Liver (tissue), 9 donors: Measurements from ENCODE around the gene NKD2. TPM values are rescaled to one million over a fixed set of nuclear protein-coding genes. Genes with fewer than 3 reads are reported as not detected.

Experiments
- DNase-seq: peaks from one replicate; pipeline ENCODE4 v3.0.0-alpha.2; 2017; ENCODE audit warnings: low spot score
- H3K27ac ChIP-seq, 2 donors: one replicate each; pipeline ENCODE4 v1.7.0; 2013; ENCODE audit warnings: inconsistent platforms in 2 of 2, low read length in 2 of 2, control low read depth in 1 of 2, low read depth in 1 of 2, mild to moderate bottlenecking in 1 of 2
- H3K27me3 ChIP-seq, 4 donors: one replicate each; pipeline versions ENCODE4 v1.6.1 to v1.7.0; 2013; ENCODE audit warnings: low read length in 3 of 4, inconsistent platforms in 1 of 4, mild to moderate bottlenecking in 1 of 4, moderate library complexity in 1 of 4; ENCODE audit not compliant: control insufficient read depth in 4 of 4, insufficient read depth in 4 of 4
- H3K36me3 ChIP-seq, 4 donors: one replicate each; pipeline versions ENCODE4 v1.6.1 to v1.7.0; 2013; ENCODE audit warnings: low read length in 3 of 4, mild to moderate bottlenecking in 3 of 4, low read depth in 1 of 4, moderate library complexity in 1 of 4; ENCODE audit not compliant: control insufficient read depth in 4 of 4, insufficient read depth in 3 of 4
- H3K4me1 ChIP-seq, 4 donors: one replicate each; pipeline versions ENCODE4 v1.6.1 to v1.7.0; 2013; ENCODE audit warnings: low read length in 3 of 4, mild to moderate bottlenecking in 3 of 4, moderate library complexity in 1 of 4; ENCODE audit not compliant: control insufficient read depth in 4 of 4, insufficient read depth in 4 of 4
- H3K4me3 ChIP-seq, 3 donors: one replicate each; pipeline versions ENCODE4 v1.6.1 to v1.7.0; 2013; ENCODE audit warnings: low read length in 3 of 3, control low read depth in 1 of 3, low read depth in 1 of 3, mild to moderate bottlenecking in 1 of 3
- H3K9ac ChIP-seq, 2 donors: one replicate each; pipeline ENCODE4 v1.7.0; 2013; ENCODE audit warnings: low read length in 2 of 2, mild to moderate bottlenecking in 2 of 2, moderate library complexity in 2 of 2, control low read depth in 1 of 2, low read depth in 1 of 2
- H3K9me3 ChIP-seq, 4 donors: one replicate each; pipeline versions ENCODE4 v1.6.1 to v1.7.0; 2013; ENCODE audit warnings: low read length in 3 of 4; ENCODE audit not compliant: control insufficient read depth in 4 of 4
- EGR1 ChIP-seq, 2 donors: IDR thresholded peaks; 2 replicates each; pipeline ENCODE4 v1.6.1; 2016 to 2018; ENCODE audit warnings: antibody characterized with exemption in 2 of 2, low read depth in 2 of 2
- FOXA1 ChIP-seq: IDR thresholded peaks from 2 replicates; pipeline ENCODE4 v1.6.1; 2016; ENCODE audit warnings: antibody characterized with exemption
- FOXA2 ChIP-seq: IDR thresholded peaks from 2 replicates; pipeline ENCODE4 v1.6.1; 2016; ENCODE audit warnings: antibody characterized with exemption
- GABPA ChIP-seq, 2 donors: IDR thresholded peaks in 1 of 2; conservative IDR thresholded peaks in 1 of 2; 2 replicates each; pipeline ENCODE4 v1.6.1; 2016; ENCODE audit warnings: antibody characterized with exemption in 2 of 2, mild to moderate bottlenecking in 1 of 2, moderate library complexity in 1 of 2
- HNF4A ChIP-seq, 2 donors: conservative IDR thresholded peaks; 2 replicates each; pipeline ENCODE4 v1.6.1; 2016; ENCODE audit warnings: antibody characterized with exemption in 2 of 2, mild to moderate bottlenecking in 2 of 2
- HNF4G ChIP-seq: IDR thresholded peaks from 2 replicates; pipeline ENCODE4 v1.6.1; 2016; ENCODE audit warnings: antibody characterized with exemption
- JUND ChIP-seq, 2 donors: IDR thresholded peaks; 2 replicates each; pipeline ENCODE4 v1.6.1; 2016; ENCODE audit warnings: antibody characterized with exemption in 2 of 2
- NR2F2 ChIP-seq: IDR thresholded peaks from 2 replicates; pipeline ENCODE4 v1.6.1; 2016; ENCODE audit warnings: antibody characterized with exemption
- RAD21 ChIP-seq, 2 donors: IDR thresholded peaks; 2 replicates each; pipeline ENCODE4 v1.6.1; 2016; ENCODE audit warnings: antibody characterized with exemption in 2 of 2, mild to moderate bottlenecking in 2 of 2
- RXRA ChIP-seq, 2 donors: IDR thresholded peaks; 2 replicates each; pipeline ENCODE4 v1.6.1; 2017 to 2018; ENCODE audit warnings: antibody characterized with exemption in 2 of 2, mild to moderate bottlenecking in 1 of 2
- SP1 ChIP-seq: IDR thresholded peaks from 2 replicates; pipeline ENCODE4 v1.6.1; 2018; ENCODE audit warnings: antibody characterized with exemption, mild to moderate bottlenecking
- TAF1 ChIP-seq: conservative IDR thresholded peaks from 2 replicates; pipeline ENCODE4 v1.6.1; 2016; ENCODE audit warnings: antibody characterized with exemption, mild to moderate bottlenecking
- YY1 ChIP-seq: IDR thresholded peaks from 2 replicates; pipeline ENCODE4 v1.6.1; 2016; ENCODE audit warnings: antibody characterized with exemption, mild to moderate bottlenecking
- WGBS: extraction: QIAGEN DNeasy Blood & Tissue Kit; methylation state at CpG from one replicate; pipeline ENCODE4 v1.1.7; 2013; 5-methylcytosine and 5-hydroxymethylcytosine counted together
- polyA plus RNA-seq, 2 donors: library from polyadenylated mRNA; stranded (reverse) in 1 of 2; unstranded in 1 of 2; fragments of 200-250 nt in 1 of 2; fragments of >200 nt in 1 of 2; fragmentation: Nextera tagmentation in 1 of 2; extraction: Ambion mirVana in 1 of 2; gene quantifications; one replicate each; pipeline versions ENCODE4 v1.2.1 to v1.2.3, GENCODE V29; 2013 to 2015
- total RNA-seq, 2 donors: library from RNA; depleted of rRNA; stranded (reverse); fragments of >200 nt; gene quantifications; one replicate each; pipeline ENCODE4 v1.2.3, GENCODE V29; 2014
- TF ChIP-seq, protein P1 (sequence below): IDR thresholded peaks from 2 replicates; pipeline ENCODE4 v1.6.1; 2016; ENCODE audit warnings: antibody characterized with exemption
- TF ChIP-seq, protein P2 (sequence below): IDR thresholded peaks from 2 replicates; pipeline ENCODE4 v1.6.1; 2016; ENCODE audit warnings: antibody characterized with exemption
- TF ChIP-seq, protein P3 (sequence below): fragments of 150-350 bp; IDR thresholded peaks from 2 replicates; pipeline ENCODE4 v1.5.1; 2017; ENCODE audit warnings: improper control_type of control experiment, low read depth, low read length; ENCODE audit not compliant: missing input control
- TF ChIP-seq, protein P4 (sequence below): IDR thresholded peaks from 2 replicates; pipeline ENCODE4 v1.6.1; 2016; ENCODE audit warnings: antibody characterized with exemption
- TF ChIP-seq, protein P5 (sequence below): IDR thresholded peaks from 2 replicates; pipeline ENCODE4 v1.6.1; 2016; ENCODE audit warnings: antibody characterized with exemption, mild to moderate bottlenecking
- donor health status: healthy.
- donor health status: healthy.
- donor health status: healthy.
- donor health status: healthy.
- donor health status: healthy.

Gene NKD2
- total and polyA plus RNA-seq, 4 donors: 0.09 to 1.3 (median 0.42) TPM

DNA sequence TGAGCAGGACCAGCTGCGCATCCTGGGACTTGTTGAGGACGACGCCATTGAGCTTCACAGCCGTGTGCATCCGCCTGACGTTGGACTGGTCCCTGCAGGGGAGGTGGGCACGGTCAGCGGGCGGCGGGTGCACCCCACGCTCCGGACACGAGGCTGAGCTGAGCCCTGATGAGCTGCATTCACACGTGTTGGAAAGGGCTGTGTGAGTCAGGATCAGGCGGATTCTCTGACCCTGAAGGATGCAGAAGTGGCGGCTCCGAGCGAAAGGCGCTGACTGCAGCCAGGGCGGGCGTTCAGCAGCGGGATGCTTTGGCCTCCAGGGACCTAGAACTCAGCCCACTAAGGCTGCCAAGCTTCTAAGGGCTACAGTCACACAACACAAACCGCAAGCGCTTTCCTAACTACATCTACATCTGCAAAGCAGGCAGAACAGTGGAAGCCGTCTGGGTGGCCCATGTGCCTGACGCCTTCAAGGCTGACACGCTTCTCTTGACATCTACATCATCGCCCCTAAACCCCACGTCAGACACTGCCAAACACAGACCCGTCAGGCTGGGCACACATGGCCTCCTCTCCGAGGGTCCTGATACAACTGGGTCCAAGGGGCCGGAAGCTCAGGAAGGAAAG, 44.9 kb downstream of the NKD2 start:
- Histone ChIP-seq H3K4me1 (peaks cover 0 to 6% (median 0%) of the 10 kb centered on the region in 4 donors), H3K4me3 (no peak overlapping the region), H3K9ac (no peak overlapping the region), H3K36me3 (peaks cover 27 to 74% (median 31%) of the 10 kb centered on the region in 4 donors), H3K27me3 (no peaks in the 10 kb centered on the region), H3K9me3 (no peaks in the 10 kb centered on the region), H3K27ac (no peak overlapping the region)
- TF ChIP-seq FOXA2 (no peak), NR2F2 (no peak), FOXA1 (no peak), SP1 (no peak)
- DNase-seq: no peak
- 92% methylated on average over 32 of the region's 32 CpGs for WGBS

DNA sequence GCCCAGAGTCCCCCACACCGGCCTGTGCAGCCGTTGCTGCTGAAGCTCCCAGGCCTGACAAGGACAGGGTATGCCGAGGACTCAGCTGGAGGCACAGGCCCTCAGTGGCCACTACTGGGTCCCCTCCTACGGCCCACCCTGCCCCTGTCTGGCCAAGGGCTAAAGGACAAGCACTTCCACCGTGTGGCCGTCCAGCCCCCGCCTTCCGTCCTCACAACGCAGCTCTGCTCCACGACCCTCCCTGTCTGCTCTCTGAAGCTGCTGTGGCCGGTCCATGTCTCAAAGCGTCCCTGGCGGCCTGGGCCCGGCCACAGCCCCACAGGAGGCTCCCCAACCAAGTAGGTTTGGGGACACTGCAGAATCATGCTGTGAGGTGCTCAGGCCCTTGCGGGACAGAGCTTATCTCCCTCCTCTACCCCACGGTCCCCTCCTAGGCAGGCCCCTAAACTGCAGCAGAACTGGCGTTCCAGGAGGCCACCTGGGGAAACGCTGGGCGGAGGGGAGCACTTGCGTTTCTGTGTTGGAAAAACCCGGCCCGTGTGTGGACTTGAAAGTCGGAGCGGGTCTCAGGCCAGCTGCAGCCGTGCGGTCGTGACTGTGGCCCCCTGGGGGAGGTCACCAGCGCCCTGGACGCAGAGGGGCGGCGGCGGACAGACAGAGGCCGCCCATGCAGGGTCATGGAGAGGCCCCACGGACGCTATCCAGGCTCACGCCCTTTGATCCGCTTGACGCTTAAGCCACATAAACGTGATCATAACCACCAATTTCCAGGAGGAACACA, 45.6 kb downstream of the NKD2 start:
- Histone ChIP-seq H3K9me3 (no peaks in the 10 kb centered on the region), H3K27me3 (no peaks in the 10 kb centered on the region), H3K36me3 (peaks cover 27 to 81% (median 35%) of the 10 kb centered on the region in 4 donors), H3K27ac (no peak overlapping the region), H3K4me1 (peaks cover 0 to 12% (median 2%) of the 10 kb centered on the region in 4 donors), H3K4me3 (no peak overlapping the region), H3K9ac (no peak overlapping the region)
- DNase-seq: no peak
- TF ChIP-seq EGR1 (IDR thresholded peaks at IDR 0.05; ENCODE audit: low read depth in 2 of 2): no peak
- no peak for TF ChIP-seq NR2F2
- TF ChIP-seq RAD21 (IDR thresholded peaks at IDR 0.05): no peak
- TF ChIP-seq, protein P1, sequence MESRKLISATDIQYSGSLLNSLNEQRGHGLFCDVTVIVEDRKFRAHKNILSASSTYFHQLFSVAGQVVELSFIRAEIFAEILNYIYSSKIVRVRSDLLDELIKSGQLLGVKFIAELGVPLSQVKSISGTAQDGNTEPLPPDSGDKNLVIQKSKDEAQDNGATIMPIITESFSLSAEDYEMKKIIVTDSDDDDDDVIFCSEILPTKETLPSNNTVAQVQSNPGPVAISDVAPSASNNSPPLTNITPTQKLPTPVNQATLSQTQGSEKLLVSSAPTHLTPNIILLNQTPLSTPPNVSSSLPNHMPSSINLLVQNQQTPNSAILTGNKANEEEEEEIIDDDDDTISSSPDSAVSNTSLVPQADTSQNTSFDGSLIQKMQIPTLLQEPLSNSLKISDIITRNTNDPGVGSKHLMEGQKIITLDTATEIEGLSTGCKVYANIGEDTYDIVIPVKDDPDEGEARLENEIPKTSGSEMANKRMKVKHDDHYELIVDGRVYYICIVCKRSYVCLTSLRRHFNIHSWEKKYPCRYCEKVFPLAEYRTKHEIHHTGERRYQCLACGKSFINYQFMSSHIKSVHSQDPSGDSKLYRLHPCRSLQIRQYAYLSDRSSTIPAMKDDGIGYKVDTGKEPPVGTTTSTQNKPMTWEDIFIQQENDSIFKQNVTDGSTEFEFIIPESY: no peak
- TF ChIP-seq HNF4G: no peak
- no peak for TF ChIP-seq TAF1
- TF ChIP-seq HNF4A (conservative IDR thresholded peaks at IDR 0.05): no peak
- TF ChIP-seq FOXA1: no peak
- TF ChIP-seq, protein P2, sequence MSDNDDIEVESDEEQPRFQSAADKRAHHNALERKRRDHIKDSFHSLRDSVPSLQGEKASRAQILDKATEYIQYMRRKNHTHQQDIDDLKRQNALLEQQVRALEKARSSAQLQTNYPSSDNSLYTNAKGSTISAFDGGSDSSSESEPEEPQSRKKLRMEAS: no peak
- TF ChIP-seq, protein P3, sequence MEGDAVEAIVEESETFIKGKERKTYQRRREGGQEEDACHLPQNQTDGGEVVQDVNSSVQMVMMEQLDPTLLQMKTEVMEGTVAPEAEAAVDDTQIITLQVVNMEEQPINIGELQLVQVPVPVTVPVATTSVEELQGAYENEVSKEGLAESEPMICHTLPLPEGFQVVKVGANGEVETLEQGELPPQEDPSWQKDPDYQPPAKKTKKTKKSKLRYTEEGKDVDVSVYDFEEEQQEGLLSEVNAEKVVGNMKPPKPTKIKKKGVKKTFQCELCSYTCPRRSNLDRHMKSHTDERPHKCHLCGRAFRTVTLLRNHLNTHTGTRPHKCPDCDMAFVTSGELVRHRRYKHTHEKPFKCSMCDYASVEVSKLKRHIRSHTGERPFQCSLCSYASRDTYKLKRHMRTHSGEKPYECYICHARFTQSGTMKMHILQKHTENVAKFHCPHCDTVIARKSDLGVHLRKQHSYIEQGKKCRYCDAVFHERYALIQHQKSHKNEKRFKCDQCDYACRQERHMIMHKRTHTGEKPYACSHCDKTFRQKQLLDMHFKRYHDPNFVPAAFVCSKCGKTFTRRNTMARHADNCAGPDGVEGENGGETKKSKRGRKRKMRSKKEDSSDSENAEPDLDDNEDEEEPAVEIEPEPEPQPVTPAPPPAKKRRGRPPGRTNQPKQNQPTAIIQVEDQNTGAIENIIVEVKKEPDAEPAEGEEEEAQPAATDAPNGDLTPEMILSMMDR: no peak
- TF ChIP-seq, protein P4, sequence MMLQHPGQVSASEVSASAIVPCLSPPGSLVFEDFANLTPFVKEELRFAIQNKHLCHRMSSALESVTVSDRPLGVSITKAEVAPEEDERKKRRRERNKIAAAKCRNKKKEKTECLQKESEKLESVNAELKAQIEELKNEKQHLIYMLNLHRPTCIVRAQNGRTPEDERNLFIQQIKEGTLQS: no peak
- TF ChIP-seq RXRA (IDR thresholded peaks at IDR 0.05): no peak
- TF ChIP-seq FOXA2: no peak
- TF ChIP-seq JUND (IDR thresholded peaks at IDR 0.05): no peak
- no peak for TF ChIP-seq GABPA (IDR thresholded peaks at IDR 0.05 in 1 of 2, conservative IDR thresholded peaks at IDR 0.05 in 1 of 2)
- TF ChIP-seq, protein P5, sequence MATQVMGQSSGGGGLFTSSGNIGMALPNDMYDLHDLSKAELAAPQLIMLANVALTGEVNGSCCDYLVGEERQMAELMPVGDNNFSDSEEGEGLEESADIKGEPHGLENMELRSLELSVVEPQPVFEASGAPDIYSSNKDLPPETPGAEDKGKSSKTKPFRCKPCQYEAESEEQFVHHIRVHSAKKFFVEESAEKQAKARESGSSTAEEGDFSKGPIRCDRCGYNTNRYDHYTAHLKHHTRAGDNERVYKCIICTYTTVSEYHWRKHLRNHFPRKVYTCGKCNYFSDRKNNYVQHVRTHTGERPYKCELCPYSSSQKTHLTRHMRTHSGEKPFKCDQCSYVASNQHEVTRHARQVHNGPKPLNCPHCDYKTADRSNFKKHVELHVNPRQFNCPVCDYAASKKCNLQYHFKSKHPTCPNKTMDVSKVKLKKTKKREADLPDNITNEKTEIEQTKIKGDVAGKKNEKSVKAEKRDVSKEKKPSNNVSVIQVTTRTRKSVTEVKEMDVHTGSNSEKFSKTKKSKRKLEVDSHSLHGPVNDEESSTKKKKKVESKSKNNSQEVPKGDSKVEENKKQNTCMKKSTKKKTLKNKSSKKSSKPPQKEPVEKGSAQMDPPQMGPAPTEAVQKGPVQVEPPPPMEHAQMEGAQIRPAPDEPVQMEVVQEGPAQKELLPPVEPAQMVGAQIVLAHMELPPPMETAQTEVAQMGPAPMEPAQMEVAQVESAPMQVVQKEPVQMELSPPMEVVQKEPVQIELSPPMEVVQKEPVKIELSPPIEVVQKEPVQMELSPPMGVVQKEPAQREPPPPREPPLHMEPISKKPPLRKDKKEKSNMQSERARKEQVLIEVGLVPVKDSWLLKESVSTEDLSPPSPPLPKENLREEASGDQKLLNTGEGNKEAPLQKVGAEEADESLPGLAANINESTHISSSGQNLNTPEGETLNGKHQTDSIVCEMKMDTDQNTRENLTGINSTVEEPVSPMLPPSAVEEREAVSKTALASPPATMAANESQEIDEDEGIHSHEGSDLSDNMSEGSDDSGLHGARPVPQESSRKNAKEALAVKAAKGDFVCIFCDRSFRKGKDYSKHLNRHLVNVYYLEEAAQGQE: no peak
- no peak for TF ChIP-seq SP1
- no peak for TF ChIP-seq YY1
- WGBS: 91% methylated on average over 39 of the region's 39 CpGs
